ENCODE measurements around the gene HNRNPA1L2.

DNA sequence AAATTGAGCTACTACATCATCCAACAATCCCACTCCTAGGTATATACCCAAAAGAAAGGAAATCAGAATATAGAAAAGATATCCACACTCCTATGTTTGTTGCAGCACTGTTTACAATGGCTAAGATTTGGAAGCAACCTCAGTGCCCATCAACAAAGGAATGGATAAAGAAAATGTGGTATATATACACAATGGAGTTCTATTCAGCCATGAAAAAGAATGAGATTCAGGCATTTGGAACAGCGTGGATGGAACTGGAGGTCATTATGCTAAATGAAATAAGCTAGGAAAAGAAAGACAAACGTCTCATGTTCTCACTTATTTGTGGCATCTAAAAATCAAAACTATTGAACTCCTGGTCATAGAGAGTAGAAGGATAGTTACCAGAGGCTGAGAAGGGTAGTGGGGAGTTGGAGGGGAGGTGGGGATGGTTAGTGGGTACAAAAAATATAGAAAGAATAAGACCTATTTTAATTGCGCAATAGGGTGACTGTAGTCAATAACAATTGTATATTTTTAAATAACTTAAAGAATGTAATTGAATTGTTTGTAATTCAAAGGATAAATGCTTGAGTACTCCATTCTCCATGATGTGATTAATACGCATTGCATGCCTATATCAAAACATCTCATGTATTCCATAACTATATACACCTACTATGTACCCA, 27.0 kb upstream of the HNRNPA1L2 start:
- TF ChIP-seq YY1 (IDR thresholded peaks at IDR 0.05; ENCODE audit: insufficient read depth, insufficient read length) (no peak), SUZ12 (IDR thresholded peaks at IDR 0.05; ENCODE audit: extremely low read depth, insufficient read depth, insufficient read length) (no peak), ZNF274 (IDR thresholded peaks at IDR 0.05; ENCODE audit: low read depth, low read length) (no peak)

Measured in NT2/D1 (cell line).